Measurements from ENCODE around the gene VGLL3.

VGLL3 gene

GRCh38 chr3:86930181-86930580 lies 60.8 kb downstream of the VGLL3 start:
- in situ Hi-C loops (cut with MboI; ENCODE audit: low pct_unique_long_range_greater_than_20kb, low sequenced_read_pairs, unreplicated experiment) = no loop called here

DNA sequence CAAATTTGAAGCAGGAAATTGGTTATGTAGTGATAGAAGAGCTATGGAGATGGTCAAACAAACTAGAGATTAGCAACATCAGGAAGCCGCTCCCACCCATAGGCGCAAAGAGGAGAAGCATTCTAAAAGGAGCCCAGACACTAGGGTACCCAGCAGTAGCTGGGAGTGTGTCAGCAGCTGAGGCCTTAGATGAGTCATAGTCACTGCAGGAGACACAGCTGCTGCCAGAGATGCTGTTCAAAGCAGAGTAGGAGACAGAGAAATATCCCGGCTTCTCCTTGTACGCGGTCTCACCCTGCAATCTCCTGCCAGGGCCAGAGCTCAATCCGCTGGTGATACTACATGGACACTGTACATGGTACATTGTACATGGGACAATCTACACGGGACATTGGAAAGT lies 61.9 kb downstream of the VGLL3 start:
- in situ Hi-C loops (cut with MboI; ENCODE audit: low pct_unique_long_range_greater_than_20kb, low sequenced_read_pairs, unreplicated experiment) = no loop called here

More at GRCh38 chr3:86930181-86930580, 60.8 kb downstream of the VGLL3 start:
- DNase-seq (ENCODE audit: low spot score) = no peak
- TF ChIP-seq, protein P1, sequence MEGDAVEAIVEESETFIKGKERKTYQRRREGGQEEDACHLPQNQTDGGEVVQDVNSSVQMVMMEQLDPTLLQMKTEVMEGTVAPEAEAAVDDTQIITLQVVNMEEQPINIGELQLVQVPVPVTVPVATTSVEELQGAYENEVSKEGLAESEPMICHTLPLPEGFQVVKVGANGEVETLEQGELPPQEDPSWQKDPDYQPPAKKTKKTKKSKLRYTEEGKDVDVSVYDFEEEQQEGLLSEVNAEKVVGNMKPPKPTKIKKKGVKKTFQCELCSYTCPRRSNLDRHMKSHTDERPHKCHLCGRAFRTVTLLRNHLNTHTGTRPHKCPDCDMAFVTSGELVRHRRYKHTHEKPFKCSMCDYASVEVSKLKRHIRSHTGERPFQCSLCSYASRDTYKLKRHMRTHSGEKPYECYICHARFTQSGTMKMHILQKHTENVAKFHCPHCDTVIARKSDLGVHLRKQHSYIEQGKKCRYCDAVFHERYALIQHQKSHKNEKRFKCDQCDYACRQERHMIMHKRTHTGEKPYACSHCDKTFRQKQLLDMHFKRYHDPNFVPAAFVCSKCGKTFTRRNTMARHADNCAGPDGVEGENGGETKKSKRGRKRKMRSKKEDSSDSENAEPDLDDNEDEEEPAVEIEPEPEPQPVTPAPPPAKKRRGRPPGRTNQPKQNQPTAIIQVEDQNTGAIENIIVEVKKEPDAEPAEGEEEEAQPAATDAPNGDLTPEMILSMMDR (IDR thresholded peaks at IDR 0.05; ENCODE audit: extremely low read depth, insufficient read depth, missing control alignments) = no peak

GRCh38 chr3:86923071-86923491 lies 67.9 kb downstream of the VGLL3 start:
- DNase-seq (ENCODE audit: low spot score) = no peak
- TF ChIP-seq, protein P1 (IDR thresholded peaks at IDR 0.05; ENCODE audit: extremely low read depth, insufficient read depth, missing control alignments) = no peak
- in situ Hi-C loops (cut with MboI; ENCODE audit: low pct_unique_long_range_greater_than_20kb, low sequenced_read_pairs, unreplicated experiment) = no loop called here

More for the DNA sequence above, 61.9 kb downstream of the VGLL3 start:
- TF ChIP-seq, protein P1 (IDR thresholded peaks at IDR 0.05; ENCODE audit: extremely low read depth, insufficient read depth, missing control alignments) = no peak
- no peak for DNase-seq (ENCODE audit: low spot score)

GRCh38 chr3:86921971-86922680 lies 68.8 kb downstream of the VGLL3 start:
- no peak for DNase-seq (ENCODE audit: low spot score)
- in situ Hi-C loops (cut with MboI; ENCODE audit: low pct_unique_long_range_greater_than_20kb, low sequenced_read_pairs, unreplicated experiment) = no loop called here
- TF ChIP-seq, protein P1 (IDR thresholded peaks at IDR 0.05; ENCODE audit: extremely low read depth, insufficient read depth, missing control alignments) = no peak

DNA sequence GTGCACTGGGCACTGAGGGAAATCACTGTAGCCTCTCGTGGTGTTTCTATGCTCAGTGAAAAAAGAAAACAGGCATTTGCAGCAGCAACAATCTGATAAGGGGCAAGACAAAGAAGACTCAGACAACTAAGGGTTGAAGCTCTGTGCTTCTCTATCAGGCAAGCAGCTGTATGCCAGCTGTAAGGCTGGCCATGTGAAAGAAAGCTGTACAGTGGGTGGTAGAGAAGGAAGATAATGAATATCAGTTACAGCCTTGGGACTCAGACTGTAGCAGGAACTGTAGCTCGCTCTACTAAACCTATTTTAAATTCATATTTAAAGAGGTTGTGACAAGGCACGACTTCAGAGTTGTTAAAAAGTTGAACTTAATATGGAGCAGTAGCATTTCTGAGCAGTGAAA lies 76.3 kb downstream of the VGLL3 start:
- in situ Hi-C loops (cut with MboI; ENCODE audit: low pct_unique_long_range_greater_than_20kb, low sequenced_read_pairs, unreplicated experiment) = no loop called here
- no peak for DNase-seq (ENCODE audit: low spot score)
- TF ChIP-seq, protein P1 (IDR thresholded peaks at IDR 0.05; ENCODE audit: extremely low read depth, insufficient read depth, missing control alignments) = no peak

DNA sequence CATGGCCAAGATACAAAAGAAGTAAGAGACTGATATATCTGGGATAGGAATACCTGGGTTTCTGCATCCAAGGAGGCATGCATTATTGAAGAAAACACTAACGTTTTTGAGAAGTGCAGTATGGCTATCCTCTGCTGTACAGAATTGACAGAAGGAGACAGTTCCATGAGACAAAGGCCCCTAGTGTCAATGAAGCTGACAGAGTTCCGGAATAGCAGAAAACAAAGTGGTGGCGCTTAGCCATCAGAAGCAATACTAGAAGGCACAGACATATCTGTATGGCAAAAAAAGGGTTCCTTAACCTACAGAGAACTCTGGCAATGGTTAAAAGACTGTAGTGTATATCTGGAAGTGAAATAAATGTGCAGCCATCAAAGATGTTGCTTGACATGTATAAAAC lies 77.8 kb downstream of the VGLL3 start:
- in situ Hi-C loops (cut with MboI; ENCODE audit: low pct_unique_long_range_greater_than_20kb, low sequenced_read_pairs, unreplicated experiment) = no loop called here
- TF ChIP-seq, protein P1 (IDR thresholded peaks at IDR 0.05; ENCODE audit: extremely low read depth, insufficient read depth, missing control alignments) = no peak
- DNase-seq (ENCODE audit: low spot score) = no peak

All from GM13977 (cell line).